Gastrocnemius medialis (tissue), 4 donors: ENCODE data around the gene KLHL29.

Source experiments
- POLR2A ChIP-seq, 2 donors: fragments of 450-650 bp; IDR thresholded peaks; one replicate each; pipeline ENCODE4 v1.6.1; 2017; ENCODE audit warnings: antibody characterized with exemption in 2 of 2, mild to moderate bottlenecking in 2 of 2, moderate library complexity in 2 of 2
- TF ChIP-seq, protein P1 (sequence below), 5 experiments: fragments of 450-650 bp in 3 of 5; fragments of 200-600 bp in 2 of 5; sonication (generic) in 2 of 5; IDR thresholded peaks in 4 of 5; conservative IDR thresholded peaks in 1 of 5; 1 replicate in 4 of 5; 2 replicates in 1 of 5; pipeline ENCODE4 v1.5.1; 2016 to 2019; ENCODE audit warnings: antibody characterized with exemption in 5 of 5, mild to moderate bottlenecking in 3 of 5, moderate library complexity in 3 of 5

DNA sequence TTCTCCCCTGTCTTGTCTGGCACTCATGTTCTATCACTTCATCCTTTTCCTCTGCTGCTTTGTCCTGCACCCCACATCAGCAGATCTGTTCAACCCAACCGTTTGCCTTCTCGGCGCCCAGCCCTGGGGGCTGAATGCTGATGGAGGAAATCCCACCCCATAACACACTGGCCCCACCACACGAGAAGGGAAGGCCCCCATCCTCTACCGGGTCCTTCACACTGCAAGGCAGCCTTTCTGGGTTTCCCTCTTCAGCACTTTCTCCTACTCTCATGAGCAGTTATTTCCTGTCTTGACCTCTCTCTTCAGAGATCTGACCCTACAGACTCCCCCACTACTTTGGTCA, 314.6 kb downstream of the KLHL29 start:
- TF ChIP-seq, protein P1, sequence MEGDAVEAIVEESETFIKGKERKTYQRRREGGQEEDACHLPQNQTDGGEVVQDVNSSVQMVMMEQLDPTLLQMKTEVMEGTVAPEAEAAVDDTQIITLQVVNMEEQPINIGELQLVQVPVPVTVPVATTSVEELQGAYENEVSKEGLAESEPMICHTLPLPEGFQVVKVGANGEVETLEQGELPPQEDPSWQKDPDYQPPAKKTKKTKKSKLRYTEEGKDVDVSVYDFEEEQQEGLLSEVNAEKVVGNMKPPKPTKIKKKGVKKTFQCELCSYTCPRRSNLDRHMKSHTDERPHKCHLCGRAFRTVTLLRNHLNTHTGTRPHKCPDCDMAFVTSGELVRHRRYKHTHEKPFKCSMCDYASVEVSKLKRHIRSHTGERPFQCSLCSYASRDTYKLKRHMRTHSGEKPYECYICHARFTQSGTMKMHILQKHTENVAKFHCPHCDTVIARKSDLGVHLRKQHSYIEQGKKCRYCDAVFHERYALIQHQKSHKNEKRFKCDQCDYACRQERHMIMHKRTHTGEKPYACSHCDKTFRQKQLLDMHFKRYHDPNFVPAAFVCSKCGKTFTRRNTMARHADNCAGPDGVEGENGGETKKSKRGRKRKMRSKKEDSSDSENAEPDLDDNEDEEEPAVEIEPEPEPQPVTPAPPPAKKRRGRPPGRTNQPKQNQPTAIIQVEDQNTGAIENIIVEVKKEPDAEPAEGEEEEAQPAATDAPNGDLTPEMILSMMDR (IDR thresholded peaks at IDR 0.05 in 4 of 5, conservative IDR thresholded peaks at IDR 0.05 in 1 of 5) = no peak
- TF ChIP-seq POLR2A (IDR thresholded peaks at IDR 0.05) = no peak
